HK-2 (cell line): ENCODE data around the gene PRLH.

Experiments
- DNase-seq: peaks from one replicate; pipeline ENCODE4 v3.0.0-alpha.2; 2018; ENCODE audit not compliant: unreplicated experiment

Gene PRLH

DNA sequence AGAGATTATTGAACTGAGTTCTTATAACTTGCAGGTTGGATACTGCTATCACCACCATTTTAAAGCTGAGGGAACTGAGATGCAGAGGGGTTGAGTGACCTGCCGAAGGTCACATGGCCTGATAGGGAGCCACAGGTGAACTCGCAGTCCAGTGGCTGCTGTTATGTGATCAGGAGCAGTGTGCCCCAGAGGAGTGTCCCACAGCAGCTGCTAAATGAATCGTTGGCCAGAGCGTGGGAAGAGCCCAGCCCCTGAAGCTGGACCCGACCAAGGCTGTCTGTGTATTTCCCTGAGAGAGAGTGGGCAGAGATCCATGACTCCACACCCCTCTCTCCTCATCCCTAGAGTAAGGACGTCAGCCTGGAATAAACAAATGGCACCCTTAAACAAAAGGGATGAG, 26.7 kb upstream of the PRLH start:
- no peak for DNase-seq

DNA sequence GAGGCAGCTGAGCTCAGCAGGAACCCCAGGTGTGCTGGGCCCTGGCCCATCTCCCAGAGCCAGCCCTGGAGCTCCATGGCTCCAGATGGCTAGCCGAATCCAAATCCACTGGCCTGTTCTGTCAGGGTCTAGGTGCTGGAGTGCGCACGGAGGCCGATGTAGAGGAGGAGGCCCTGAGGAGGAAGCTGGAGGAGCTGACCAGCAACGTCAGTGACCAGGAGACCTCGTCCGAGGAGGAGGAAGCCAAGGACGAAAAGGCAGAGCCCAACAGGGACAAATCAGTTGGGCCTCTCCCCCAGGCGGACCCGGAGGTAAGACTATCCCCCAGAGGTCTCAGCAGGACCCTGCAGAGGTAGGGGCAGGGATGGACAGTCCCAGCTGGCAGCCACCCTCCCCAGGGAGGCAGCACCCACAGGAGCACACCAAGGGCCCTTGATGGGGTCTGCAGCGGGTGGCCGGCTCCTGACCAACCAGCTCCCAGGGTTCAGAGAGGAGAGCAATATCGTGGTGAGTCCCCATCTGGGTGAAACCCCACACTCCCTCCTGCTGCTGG, 26.1 kb upstream of the PRLH start:
- DNase-seq: no peak

DNA sequence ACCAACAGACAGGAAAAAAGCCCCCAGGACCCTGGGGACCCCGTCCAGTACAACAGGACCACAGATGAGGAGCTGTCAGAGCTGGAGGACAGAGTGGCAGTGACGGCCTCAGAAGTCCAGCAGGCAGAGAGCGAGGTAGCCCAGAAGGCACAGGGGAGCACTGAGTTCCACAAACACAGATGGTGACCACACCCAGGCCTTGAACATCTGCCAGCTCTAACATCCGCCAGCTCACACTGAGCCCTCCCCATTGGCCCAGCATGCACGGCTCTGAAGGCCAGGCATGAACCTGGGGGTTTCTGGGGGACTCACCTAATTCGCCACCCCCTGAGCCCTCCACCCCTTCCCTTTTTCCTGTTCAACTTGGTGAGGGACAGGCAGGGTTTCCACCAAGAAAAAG, 25.6 kb upstream of the PRLH start:
- DNase-seq: no peak

DNA sequence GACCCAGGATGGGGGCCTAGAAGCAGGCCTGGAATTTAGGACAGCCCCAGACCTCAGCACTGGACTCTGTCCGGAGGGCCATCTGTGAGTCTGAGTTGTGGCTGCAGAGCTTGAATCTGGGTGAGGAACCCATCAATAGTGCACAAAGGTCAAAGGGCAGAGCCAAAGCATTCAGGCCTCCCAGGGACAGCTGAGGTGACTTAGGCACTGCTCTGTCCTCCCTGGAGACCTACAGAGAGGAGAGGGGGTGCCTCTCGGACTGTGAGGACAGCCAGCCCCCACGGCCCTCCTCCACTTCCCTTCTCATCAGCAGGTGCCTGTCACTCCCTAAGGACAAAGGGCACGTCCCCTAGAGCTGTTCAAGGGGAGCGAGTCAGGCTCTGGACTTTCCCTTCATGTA, 25.1 kb upstream of the PRLH start:
- no peak for DNase-seq

DNA sequence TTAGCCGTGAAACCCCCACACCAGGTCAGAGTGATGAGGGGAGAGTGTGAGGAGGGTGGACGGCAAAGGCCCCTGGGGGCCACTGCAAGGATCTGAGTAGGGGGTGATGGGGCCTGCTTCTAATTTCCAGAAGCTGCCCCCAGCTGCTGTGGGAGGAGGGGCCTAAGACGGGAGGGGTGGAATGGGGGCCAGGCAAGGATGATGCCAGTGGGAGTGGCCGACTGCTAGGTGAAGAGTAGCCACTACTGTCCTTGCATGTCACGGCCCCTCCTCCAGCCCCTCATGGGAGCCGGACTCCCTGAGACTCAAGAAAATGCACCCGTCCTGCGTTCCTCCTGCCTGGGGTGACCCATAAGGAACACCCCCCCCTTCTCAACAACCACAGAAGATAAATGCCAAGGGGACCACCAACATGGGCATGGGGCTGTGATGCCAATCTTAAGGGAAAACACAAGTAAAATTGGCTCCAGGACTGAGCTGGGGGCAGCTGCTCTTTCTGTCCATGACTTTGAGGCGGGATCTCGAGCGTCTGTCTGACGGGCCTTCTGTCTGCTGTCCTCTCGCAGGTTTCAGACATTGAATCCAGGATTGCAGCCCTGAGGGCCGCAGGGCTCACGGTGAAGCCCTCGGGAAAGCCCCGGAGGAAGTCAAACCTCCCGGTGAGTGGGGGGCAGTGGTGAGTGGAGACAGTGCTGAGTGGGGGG, 24.2 kb upstream of the PRLH start:
- DNase-seq: no peak

DNA sequence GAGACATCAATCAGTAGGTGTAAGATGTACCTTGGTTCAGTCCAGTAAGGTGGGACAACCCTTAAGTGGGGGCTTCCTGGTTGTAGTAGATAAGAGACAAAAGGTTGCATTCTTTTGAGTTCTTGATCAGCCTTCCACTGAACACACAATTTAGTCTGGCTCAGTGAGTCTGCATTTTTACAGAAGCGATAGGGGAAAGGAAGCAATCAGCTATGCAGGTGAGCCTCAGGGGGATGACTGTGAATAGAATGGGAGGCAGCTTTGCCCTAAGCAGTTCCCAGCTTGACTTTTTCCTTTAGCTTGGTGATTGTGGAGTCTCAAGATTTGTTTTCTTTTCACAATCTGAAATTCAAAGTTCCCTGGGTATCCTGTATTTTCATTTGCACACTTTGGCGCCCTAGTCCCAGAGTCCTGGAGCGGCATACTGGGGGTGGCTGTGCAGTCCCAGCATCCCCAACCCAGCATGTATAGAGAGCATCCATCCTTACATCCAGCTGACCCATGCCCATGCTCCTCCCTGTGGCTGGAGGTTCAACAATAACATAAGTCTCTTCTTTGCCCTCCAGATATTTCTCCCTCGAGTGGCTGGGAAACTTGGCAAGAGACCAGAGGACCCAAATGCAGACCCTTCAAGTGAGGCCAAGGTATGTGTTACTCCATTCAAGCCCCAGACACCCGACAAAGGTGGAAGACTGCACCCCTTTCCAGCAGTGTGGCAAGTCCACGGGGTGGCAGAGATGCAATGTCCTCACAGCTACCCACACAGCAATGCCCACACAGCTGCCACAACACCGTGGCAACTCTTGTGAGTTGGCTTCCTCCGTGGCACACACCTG, 20.1 kb upstream of the PRLH start:
- DNase-seq: no peak

DNA sequence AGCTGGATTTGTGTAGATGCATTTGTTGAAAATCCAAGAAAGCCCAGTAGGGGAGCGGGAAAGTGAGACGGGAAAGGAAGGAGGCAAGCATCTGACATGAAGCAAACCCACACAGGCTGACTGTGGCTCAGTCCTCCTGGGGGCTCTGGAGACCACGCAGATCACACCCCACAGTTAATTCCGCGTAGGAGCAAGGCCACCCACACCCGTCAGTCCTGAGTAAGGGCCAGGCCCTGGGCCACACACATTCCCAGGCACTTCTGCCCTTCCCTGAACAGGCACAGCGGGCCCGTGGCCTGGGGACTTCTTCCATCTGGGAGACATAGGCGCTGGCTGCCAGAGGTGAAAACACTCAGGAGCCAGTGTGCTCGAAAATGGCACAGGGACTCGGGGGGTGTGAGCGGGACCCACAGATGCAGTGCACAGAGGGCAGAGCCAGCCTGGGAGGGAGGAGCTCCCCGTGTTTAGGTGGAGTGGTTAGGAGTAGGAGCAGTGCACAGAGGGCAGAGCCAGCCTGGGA, 19.4 kb upstream of the PRLH start:
- DNase-seq: no peak

DNA sequence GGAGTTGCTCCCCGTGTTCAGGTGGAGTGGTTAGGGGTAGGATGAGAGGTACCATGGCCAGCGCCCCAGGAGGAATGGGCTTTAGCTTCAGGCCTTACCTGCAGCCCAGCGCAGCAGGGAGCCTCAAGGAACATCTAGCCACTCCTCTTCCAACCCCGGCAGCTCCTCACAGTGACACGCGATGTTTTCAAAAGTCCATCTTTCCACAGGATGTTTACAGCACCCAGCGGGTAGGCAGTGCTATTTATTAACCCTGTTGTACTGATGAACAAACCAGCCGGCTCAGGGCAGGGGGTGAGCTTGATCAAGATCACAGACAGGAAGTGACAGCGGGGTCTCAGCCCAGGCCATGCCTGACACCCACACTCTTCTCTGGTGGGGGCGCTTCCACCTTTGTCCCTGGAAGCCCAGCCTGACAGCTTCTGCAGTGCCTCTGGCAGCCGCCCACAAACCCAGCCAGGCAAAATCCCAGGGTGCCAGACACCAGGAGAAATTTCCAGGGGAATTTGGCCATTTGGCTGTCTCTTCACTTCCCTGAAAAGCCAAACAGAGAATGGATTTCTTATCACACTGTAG, 18.4 kb upstream of the PRLH start:
- no peak for DNase-seq

DNA sequence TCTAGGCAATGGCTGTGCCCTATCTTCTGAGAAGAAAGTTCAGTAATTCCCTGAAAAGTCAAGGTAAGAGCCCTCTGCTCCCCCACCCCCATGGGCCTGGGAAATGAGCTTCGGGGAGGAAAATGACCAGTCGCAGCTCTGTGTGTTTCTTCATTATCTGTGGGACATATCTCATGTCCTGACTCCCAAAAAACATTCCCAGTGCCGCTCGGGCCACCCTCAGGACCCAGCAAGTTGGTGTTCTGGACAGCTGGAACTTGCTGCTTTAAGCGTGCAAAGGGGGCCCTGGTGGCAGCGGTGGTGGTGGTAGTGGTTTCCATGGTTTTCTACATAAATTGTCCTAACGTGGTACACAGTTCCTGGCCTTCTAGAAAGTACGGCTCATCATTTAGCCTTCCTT, 17.2 kb upstream of the PRLH start:
- DNase-seq: no peak

DNA sequence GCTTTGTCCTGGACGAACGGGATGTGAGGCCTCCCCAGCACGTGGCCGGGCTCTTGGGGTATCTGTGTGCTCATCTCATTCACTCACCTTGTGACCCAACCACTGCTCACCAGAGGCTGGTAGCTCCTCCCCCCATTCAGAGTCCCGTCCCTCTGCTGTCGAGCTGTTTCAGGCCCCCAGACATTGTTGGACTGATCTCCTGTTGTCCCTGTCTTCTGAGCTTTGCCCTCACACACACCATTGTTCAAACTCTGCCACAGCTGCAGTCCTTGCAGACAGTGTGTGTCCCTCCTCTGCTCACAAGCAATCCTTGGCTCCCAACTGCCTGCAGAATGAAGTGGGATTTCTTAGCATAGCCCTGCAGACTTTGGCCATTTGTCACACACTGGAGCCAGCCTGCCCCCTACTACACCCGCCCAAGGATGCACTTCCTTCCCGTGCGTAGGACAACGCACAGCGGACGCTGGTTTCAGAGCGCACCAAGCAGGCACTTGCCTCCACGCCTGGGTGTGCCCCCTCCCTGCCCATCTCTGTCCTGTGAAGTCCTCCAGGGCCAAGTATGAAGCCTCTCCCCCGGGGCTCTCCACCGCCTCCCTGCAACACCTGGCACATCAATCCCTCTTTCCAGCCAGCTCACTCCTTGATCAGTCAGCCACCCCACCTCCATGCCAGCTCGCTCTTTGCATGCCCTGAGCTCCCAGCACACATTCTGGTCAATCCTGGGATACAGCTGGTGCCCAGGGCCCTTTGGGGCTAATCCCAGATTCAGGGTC, 16.5 kb upstream of the PRLH start:
- DNase-seq: no peak

DNA sequence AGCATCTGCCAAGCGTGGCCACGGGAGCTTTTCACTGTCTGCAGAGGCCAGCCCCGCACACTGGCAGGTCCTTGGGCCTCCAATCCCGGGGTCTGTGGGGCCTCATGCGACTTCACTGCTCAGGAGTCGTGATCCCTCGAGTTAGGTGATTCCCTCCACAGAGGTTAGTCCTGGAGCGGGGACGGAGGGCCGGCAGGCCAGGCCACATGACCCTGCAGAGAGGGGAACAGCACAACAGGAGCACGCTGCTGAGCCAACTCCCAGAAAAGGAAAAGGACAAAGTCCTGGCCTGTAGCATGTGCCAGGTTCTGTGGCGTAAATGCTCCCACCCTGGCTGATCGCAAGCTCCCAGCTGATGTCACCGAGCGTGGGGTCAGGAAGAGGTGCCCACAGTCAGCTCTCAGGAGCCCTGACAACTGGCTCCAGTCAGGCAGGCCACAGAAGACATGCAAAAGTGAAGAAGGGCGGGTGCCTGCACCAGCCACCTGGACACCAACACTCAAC, 15.3 kb upstream of the PRLH start:
- no peak for DNase-seq

DNA sequence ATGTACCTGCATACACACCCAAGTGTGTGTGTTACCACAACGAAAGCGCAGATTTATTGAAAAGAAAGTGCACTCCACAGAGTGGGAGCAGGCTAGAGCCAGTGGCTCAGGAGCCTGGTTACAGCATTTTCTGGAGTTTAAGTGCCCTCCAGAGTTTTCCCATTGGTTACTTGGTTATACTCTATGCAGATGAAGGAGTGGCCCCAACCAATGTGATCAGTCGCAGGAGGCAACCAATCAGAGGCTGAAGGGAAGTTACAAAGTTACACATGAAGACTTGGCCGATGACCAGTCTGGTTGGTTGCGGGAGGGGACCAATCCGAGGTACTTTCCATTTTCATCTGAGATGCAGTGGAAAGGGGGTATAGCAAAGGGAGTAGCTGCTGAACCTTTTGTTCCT, 13.5 kb upstream of the PRLH start:
- no peak for DNase-seq

DNA sequence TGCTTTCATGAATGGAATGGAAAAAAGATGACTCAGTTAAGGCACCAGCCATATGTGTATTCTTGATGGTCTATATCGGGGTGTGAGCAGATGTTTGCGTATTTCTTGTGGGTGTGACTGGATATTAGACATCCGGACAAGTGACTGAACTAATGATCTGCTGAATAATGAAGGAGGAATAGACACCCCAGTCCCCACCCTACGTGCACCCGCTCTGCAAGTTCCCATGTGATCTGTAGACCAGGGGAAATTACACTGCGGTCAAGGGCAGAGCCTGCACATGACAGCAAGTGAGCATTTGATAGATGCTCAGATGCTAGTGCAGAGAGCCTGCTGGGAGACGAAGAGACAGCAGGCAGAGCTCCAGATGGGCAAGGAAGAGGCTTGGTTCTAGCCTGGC, 12.4 kb upstream of the PRLH start:
- DNase-seq: no peak

DNA sequence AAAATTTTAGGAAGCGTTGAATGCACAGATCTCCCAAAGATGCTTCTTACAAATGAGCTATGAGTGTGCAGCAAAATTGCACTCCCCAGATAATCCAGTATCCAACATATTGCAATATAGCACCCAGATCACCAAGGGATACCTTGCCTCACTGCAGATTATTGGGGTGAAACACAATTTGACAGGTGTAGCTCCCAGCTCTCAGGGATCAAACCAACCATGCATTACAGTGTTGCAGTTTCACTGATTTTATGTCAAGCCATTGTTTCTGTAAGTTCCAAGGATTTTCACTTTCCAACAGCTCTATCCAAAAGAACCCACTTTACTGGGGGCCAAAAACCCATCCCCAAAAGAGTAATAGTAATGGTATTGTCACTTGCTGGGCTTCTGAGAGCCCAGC, 10.8 kb upstream of the PRLH start:
- DNase-seq: no peak

DNA sequence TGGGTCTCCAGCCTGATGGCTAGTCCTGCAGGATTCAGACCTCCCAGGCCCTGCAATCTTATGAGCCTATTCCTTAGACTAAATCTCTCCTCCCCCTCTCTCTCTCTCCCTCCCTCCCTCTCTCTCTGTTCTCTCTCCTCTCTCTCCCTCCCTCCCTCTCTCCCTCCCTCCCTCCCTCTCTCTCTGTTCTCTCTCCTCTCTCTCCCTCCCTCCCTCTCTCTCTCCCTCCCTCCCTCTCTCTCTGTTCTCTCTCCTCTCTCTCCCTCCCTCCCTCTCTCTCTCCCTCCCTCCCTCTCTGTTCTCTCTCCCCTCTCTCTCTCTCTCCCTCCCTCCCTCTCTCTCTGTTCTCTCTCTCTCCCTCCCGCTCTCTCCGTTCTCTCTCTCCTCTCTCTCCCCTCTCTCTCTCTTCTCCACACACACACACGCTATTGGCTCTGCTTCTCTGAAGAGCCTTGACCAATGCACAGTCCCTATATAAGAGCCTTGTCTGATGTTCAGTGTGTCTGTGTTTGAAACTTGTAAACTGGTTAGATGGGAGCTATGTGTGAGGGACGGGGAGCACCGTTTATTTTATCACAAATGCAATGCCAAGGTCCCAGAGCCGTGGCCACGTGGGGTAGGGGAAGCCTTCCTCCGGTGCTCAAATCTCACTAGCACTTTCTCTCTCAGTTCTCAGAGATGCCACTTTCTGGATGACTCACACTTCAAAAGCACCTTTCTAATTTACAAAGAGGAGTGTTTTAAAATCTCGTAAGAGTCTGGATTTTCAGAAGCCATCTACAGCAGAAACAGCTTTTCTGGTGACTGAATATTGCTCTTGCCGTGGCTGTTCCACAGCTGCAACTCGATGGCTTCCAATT, 9.4 kb upstream of the PRLH start:
- no peak for DNase-seq

DNA sequence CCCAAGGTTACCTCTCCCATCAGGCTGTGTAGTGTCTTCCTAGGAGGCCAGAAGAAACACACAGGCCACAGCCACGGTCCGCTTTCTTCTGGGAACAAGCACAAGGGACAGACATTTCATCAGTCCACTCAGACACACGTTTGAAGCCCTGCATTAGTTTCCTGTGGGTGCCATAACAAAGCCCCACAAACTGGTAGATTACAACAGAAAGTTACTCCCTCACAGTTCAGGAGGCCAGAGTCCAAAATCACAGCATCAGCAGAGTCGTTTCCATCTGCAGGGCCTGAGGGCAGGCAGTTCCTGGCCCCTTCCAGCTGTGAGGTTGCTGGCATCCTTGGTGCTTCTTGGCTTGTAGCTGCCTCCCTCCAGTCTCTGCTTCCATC, 8.8 kb upstream of the PRLH start:
- DNase-seq: no peak

DNA sequence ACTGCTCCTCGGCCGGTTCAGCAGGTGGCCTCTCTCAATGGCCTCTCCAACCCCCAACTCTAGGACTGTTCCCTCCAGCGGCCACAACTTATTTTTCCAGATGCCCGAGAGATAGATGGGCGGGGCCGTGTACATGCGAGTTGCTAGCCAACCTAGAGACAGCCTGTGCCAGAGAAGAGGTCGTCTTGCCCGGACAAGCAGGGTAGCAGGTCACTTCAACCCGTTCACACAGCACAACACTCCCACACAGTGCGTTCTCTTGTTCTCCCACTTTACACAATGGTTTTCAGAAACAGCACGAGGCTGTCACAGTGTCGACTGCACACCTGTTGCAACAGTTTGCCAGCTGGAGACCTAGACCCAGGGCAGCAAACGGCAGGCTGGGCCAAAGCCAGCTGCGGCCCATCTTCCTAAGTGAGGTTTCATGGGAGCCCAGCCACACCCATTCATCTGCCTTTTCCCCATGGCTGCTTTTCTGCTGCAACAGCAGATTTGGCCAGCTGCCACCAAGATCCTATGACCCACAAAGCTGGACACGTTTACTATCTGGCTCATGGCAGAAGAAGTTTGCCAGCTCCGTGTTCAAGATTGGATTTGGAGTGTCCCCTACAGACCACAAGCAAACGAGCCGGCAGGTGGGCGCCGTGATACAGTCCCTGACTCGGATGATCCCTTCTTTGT, 7.3 kb upstream of the PRLH start:
- DNase-seq: peak; percentile 14

DNA sequence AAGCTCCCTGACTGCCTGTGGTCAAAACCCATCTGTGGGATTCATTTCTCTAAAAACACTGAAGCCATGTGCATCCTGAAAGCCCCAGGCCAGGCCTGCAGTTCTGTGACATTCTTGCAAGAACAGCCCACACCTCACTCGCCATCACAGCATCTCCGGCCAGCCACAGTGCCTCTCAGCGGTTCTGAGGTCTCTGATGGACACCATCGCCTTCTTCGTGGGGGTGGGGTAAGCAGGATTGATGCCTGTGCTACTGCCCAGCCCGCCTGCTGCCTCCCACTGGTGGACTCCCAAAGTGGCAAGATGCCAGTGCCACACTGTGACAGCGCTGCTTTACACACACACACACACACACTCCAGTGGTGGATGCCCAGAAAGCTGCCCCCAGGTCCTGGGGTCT, 5.2 kb upstream of the PRLH start:
- DNase-seq: no peak

DNA sequence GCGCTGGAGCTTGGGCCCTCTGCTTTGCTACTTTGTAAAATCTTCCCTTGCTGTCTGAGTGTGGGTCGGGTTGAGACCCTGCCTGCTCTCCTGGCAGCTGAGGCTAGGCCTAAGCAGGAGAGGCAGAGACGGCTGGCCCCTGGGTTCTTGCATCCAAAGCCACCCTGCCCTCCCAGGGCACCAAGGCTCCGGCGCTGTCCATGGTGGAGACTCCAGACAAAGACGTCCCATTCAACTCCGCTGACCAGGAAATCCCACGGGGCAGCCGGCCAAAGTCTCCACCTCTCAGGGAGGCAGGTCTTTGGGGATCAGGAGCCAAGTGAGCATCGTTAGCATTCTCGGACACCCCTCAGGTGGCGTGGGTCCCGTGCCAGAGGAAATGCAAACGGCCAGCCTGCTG, 2.6 kb upstream of the PRLH start:
- DNase-seq: peak; percentile 20

DNA sequence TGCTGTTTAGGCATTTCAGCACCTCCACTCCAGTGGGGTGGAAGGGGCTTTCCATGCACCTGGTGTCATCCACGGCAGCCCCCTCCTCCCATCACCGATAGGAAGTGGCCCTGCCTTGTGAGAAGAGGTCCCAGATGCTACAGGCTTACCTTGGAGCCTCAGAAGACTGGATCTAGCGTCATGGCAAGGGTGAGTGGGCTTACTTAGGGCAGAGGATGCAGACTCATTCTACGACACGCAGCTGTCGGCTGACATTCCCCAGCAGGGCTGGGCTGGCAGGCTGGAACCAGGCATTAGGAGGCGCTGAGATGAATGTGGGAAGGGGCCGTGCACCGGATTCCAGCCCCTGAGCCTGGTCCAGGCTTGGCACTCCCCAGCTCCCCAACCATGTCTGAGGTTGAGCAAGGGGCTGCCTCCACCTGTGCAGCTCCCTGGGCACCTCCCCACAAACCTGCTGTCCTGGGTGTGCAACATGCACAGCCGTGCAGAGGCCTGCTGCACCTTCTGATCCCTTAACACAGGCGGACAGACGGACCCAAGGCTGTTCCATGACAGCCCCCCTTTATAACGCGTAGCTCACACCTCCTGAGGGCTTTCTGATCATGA, 1.7 kb upstream of the PRLH start:
- no peak for DNase-seq
